SK-N-SH treated with all-trans-retinoic acid at 6 μM for 48 hours (cell line): ENCODE measurements around the gene PBX3.
"Not testable (repeated sequence)": the region's sequence is repeated elsewhere in the genome, so short reads cannot be mapped to it uniquely, and the experiment has no call there.

ENCODE experiments used
- ATAC-seq: fragments of 200-7000 bp; cut with Tn5 transposase; 3 replicates; pipeline ENCODE4 v1.9.1; 2020; ENCODE audit warnings: mild to moderate bottlenecking, moderate library complexity
- BACH2 ChIP-seq: fragments of 250-450 bp; sonication (Bioruptor Pico); IDR thresholded peaks from 2 replicates; pipeline ENCODE4 v1.9.0; 2021; ENCODE audit warnings: mild to moderate bottlenecking, borderline replicate concordance
- CSDC2 ChIP-seq: fragments of 250-450 bp; sonication (Bioruptor Pico); IDR thresholded peaks from 2 replicates; pipeline ENCODE4 v1.5.0; 2020; ENCODE audit warnings: mild to moderate bottlenecking, moderate library complexity
- CSRNP3 ChIP-seq: fragments of 250-450 bp; sonication (Bioruptor Pico); IDR thresholded peaks from 2 replicates; pipeline ENCODE4 v1.5.1; 2021; ENCODE audit warnings: mild to moderate bottlenecking, moderate library complexity
- ESRRG ChIP-seq: fragments of 250-450 bp; sonication (Bioruptor Pico); IDR thresholded peaks from 2 replicates; pipeline ENCODE4 v1.6.1; 2021; ENCODE audit warnings: mild to moderate bottlenecking
- GLIS3 ChIP-seq: fragments of 250-450 bp; sonication (Bioruptor Pico); IDR thresholded peaks from 2 replicates; pipeline ENCODE4 v1.5.0; 2020; ENCODE audit warnings: mild to moderate bottlenecking, moderate library complexity
- PATZ1 ChIP-seq: fragments of 250-450 bp; sonication (Bioruptor Pico); IDR thresholded peaks from 2 replicates; pipeline ENCODE4 v1.8.0; 2020; ENCODE audit warnings: mild to moderate bottlenecking, moderate library complexity, borderline replicate concordance
- PPARA ChIP-seq: fragments of 250-450 bp; sonication (Bioruptor Pico); IDR thresholded peaks from 2 replicates; pipeline ENCODE4 v1.5.0; 2020; ENCODE audit warnings: mild to moderate bottlenecking, borderline replicate concordance
- SNAI2 ChIP-seq: fragments of 250-450 bp; sonication (Bioruptor Pico); IDR thresholded peaks from 2 replicates; pipeline ENCODE4 v1.5.0; 2020; ENCODE audit warnings: mild to moderate bottlenecking, moderate library complexity
- TOX ChIP-seq: fragments of 250-450 bp; sonication (Bioruptor Pico); IDR thresholded peaks from 2 replicates; pipeline ENCODE4 v1.8.0; 2021; ENCODE audit warnings: mild to moderate bottlenecking, moderate library complexity, borderline replicate concordance
- TSHZ2 ChIP-seq: fragments of 250-450 bp; sonication (Bioruptor Pico); IDR thresholded peaks from 2 replicates; pipeline ENCODE4 v1.5.0; 2020; ENCODE audit warnings: mild to moderate bottlenecking, moderate library complexity
- ZFP3 ChIP-seq: fragments of 250-450 bp; sonication (Bioruptor Pico); IDR thresholded peaks from 2 replicates; pipeline ENCODE4 v1.5.0; 2020; ENCODE audit warnings: mild to moderate bottlenecking, moderate library complexity
- ZFP30 ChIP-seq: fragments of 450-650 bp; formaldehyde crosslinking; IDR thresholded peaks from 2 replicates; pipeline ENCODE4 v1.5.0; 2022; ENCODE audit warnings: mild to moderate bottlenecking, moderate library complexity
- ZNF565 ChIP-seq: fragments of 450-650 bp; formaldehyde crosslinking; conservative IDR thresholded peaks from 2 replicates; pipeline ENCODE4 v1.5.0; 2020; ENCODE audit warnings: low read depth, mild to moderate bottlenecking, moderate library complexity
- ZNF70 ChIP-seq: fragments of 450-650 bp; formaldehyde crosslinking; IDR thresholded peaks from 2 replicates; pipeline ENCODE4 v1.5.0; 2020; ENCODE audit warnings: mild to moderate bottlenecking, moderate library complexity
- ZNF8 ChIP-seq: fragments of 450-650 bp; formaldehyde crosslinking; IDR thresholded peaks from 2 replicates; pipeline ENCODE4 v1.5.0; 2020; ENCODE audit warnings: mild to moderate bottlenecking, moderate library complexity
- TF ChIP-seq, protein P1 (sequence below): fragments of 250-450 bp; sonication (Bioruptor Pico); IDR thresholded peaks from 2 replicates; pipeline ENCODE4 v1.5.1; 2020; ENCODE audit warnings: low read depth, mild to moderate bottlenecking, moderate library complexity

The PBX3 gene

GRCh38 chr9:125822902-125823301 lies 75.7 kb downstream of the PBX3 start:
- TF ChIP-seq ZNF565 (CRISPR knock-in tag) (no peak), CSRNP3 (CRISPR knock-in tag) (no peak), ZNF70 (no peak), ZFP3 (CRISPR knock-in tag) (no peak), SNAI2 (no peak)
- TF ChIP-seq, protein P1, sequence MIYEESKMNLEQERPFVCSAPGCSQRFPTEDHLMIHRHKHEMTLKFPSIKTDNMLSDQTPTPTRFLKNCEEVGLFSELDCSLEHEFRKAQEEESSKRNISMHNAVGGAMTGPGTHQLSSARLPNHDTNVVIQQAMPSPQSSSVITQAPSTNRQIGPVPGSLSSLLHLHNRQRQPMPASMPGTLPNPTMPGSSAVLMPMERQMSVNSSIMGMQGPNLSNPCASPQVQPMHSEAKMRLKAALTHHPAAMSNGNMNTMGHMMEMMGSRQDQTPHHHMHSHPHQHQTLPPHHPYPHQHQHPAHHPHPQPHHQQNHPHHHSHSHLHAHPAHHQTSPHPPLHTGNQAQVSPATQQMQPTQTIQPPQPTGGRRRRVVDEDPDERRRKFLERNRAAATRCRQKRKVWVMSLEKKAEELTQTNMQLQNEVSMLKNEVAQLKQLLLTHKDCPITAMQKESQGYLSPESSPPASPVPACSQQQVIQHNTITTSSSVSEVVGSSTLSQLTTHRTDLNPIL (CRISPR knock-in tag): no peak
- no peak for ATAC-seq

- not testable (repeated sequence) for ATAC-seq
Observed at GRCh38 chr9:125823874-125824406, 76.8 kb downstream of the PBX3 start.

- ATAC-seq: no peak
- TF ChIP-seq BACH2 (CRISPR knock-in tag): no peak
- TF ChIP-seq ZNF8 (CRISPR knock-in tag): no peak
- no peak for TF ChIP-seq PPARA
- TF ChIP-seq GLIS3 (CRISPR knock-in tag): no peak
- TF ChIP-seq CSRNP3 (CRISPR knock-in tag): no peak
- no peak for TF ChIP-seq PATZ1 (CRISPR knock-in tag)
Observed at GRCh38 chr9:125825762-125826161, 78.6 kb downstream of the PBX3 start.

DNA sequence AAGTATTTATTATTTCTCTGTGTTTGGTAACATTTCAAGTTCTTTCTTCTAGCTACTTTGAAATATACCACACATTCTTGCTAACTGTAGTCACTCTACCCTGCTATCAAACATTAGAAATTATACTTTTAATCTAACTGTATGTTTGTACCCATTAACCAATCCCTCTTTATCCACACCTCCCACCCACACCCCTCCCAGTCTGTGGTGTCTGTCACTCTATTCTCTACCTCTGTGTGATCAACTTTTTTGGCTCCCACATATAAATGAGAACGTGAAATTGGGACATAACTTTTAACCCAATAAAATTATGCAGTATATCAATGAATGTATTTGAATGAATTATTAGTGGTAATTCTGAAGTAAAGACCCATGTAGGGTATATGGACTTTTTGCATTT lies 79.7 kb downstream of the PBX3 start:
- TF ChIP-seq PPARA (no peak), BACH2 (CRISPR knock-in tag) (no peak), ZNF565 (CRISPR knock-in tag) (no peak), ESRRG (no peak), TOX (no peak), ZFP30 (CRISPR knock-in tag) (no peak), TSHZ2 (CRISPR knock-in tag) (no peak), PATZ1 (CRISPR knock-in tag) (no peak), CSDC2 (CRISPR knock-in tag) (no peak), SNAI2 (no peak)
- no peak for ATAC-seq
